HT1080 (cell line): ENCODE data around the gene TOR3A. TPM values are rescaled to one million over a fixed set of nuclear protein-coding genes. Genes with fewer than 3 reads are reported as not detected.
A peak's percentile ranks its signal among the peaks of the same experiment; 100 is the strongest.

ENCODE experiments used
- DNase-seq: peaks from one replicate; pipeline ENCODE4 v3.0.0-alpha.2; 2015; ENCODE audit warnings: low read depth
- small RNA-seq: library from RNA; depleted of rRNA; stranded (forward); fragments of <200 nt; gene quantifications from one replicate; pipeline ENCODE3, GENCODE V24; 2014
- total RNA-seq: library from RNA; depleted of rRNA; stranded (reverse); fragments of >200 nt; shearing (Covaris generic); gene quantifications from 2 replicates; pipeline ENCODE4 v1.2.3, GENCODE V29; 2014; rRNA removed

Gene TOR3A
- total RNA-seq, 1 experiment from 2014 or later: 94.6 TPM

DNA sequence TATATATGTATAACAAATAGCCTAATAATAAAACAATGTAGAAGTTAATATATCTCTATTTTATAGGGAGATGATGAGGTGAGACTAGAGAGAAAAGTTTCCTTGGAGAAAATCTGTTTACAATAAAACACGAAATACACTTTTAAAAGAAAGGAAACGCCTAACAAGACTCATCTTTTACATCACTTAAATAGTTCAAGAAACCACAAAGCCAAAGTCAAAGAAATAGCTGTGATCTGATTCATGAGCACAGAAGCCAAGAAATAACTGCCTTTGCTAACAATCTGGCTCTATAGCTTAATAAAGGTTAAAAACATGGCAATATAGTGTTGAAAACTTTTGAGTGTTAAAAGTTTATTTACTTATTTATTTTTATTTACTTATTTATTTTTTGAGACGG, 61.5 kb downstream of the TOR3A start:
- peak; percentile 88 for DNase-seq

DNA sequence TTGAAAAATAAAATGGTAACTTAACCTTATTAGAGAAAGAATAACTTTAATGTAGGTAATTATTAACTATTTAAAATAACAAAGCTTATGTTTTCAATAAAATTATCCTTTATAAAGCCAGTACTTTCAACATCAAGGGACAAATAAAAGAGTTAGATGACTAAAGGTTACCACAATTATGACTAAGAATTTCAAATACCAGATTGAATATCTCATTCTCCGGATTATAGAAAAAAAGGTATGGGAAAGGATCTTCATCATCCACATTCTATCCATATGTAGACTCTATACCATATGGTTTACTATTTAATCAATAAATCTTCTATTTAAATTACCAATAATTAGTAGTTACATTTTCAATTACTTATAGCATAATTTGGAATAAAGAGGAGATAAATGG, 62.8 kb downstream of the TOR3A start:
- peak; percentile 68 for DNase-seq

DNA sequence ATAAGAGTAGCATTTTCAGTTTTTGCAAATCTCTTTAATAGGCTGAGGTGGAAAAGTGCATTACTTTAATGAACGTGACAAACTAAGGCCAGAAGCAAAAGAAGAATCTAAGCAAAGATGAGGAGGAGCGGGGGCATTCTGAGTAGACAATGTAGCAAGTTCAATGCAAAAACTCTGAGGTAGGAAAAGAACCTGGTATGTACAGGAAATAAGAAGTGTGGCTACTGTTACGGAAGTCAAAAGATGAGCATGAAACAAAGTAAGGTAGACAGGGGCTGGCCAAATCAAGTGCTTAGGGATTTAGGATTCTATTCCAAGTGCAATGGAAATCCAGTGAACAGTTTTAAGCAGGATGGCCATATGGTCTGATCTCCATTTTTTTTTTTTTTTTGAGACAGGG, 63.7 kb downstream of the TOR3A start:
- DNase-seq: no peak

Small RNA genes within 50 kb of the gene (small RNA-seq; reads per million reads assigned to genes)
- not detected for gene AL512326.3

Other genes starting within 250 kb of the TOR3A start
- not detected in 2 replicates for gene ANGPTL1, start 211.0 kb upstream of the TOR3A start, total RNA-seq
- gene FAM20B, start 56.2 kb upstream of the TOR3A start, total RNA-seq: 23.2 and 24.9 TPM in 2 replicates
- 29.4 and 42.2 TPM in 2 replicates for gene ABL2, start 147.6 kb downstream of the TOR3A start, total RNA-seq
- 15.6 and 28.5 TPM in 2 replicates for gene SOAT1, start 211.7 kb downstream of the TOR3A start, total RNA-seq